MG63 (cell line): ENCODE results near the gene RGS21. TPM values are rescaled to one million over a fixed set of nuclear protein-coding genes. Genes with fewer than 3 reads are reported as not detected.

Experiments
- total RNA-seq: library from RNA; depleted of rRNA; stranded (reverse); fragments of >200 nt; shearing (Covaris generic); gene quantifications from 2 replicates; pipeline ENCODE4 v1.2.3, GENCODE V29; 2014; ENCODE audit warnings: low replicate concordance; rRNA removed

The RGS21 gene
- total RNA-seq, 1 experiment from 2014 or later = not detected

Other genes starting within 250 kb of the RGS21 start
- gene RGS18, start 158.5 kb upstream of the RGS21 start, total RNA-seq = not detected in 2 replicates